Loucy (cell line): ENCODE measurements around the gene FGF19.

ENCODE experiments used
- H2AFZ ChIP-seq: fragments of 200-600 bp; sonication (generic); 2 replicates; pipeline ENCODE4 v1.6.0; 2016; ENCODE audit warnings: antibody characterized with exemption, mild to moderate bottlenecking, low read length, moderate library complexity
- H3F3A ChIP-seq: fragments of 200-600 bp; 2 replicates; pipeline ENCODE4 v1.6.0; 2016; ENCODE audit warnings: antibody characterized with exemption, low read depth, mild to moderate bottlenecking
- H3K27me3 ChIP-seq: fragments of 200-600 bp; sonication (generic); 2 replicates; pipeline ENCODE4 v1.6.1; 2014; ENCODE audit warnings: low read length, mild to moderate bottlenecking; ENCODE audit not compliant: insufficient read depth, poor library complexity, severe bottlenecking
- H3K36me3 ChIP-seq: fragments of 200-600 bp; sonication (generic); 2 replicates; pipeline ENCODE4 v1.6.1; 2016; ENCODE audit warnings: low read length; ENCODE audit not compliant: insufficient read depth
- H3K4me1 ChIP-seq: fragments of 200-600 bp; sonication (generic); 2 replicates; pipeline ENCODE4 v1.5.1; 2014; ENCODE audit warnings: low read length, mild to moderate bottlenecking; ENCODE audit not compliant: insufficient read depth, poor library complexity, severe bottlenecking
- H3K4me2 ChIP-seq: fragments of 200-600 bp; sonication (generic); 2 replicates; pipeline ENCODE4 v1.6.0; 2014; ENCODE audit warnings: antibody characterized with exemption, low read length, low read depth, mild to moderate bottlenecking; ENCODE audit not compliant: poor library complexity, severe bottlenecking
- H3K4me3 ChIP-seq: fragments of 200-600 bp; sonication (generic); 2 replicates; pipeline ENCODE4 v1.5.1; 2014; ENCODE audit warnings: low read length, mild to moderate bottlenecking, mixed read lengths; ENCODE audit not compliant: poor library complexity, severe bottlenecking
- H3K79me2 ChIP-seq: fragments of 200-600 bp; sonication (generic); 2 replicates; pipeline ENCODE4 v1.6.1; 2014; ENCODE audit warnings: low read length; ENCODE audit not compliant: insufficient read depth
- H3K9ac ChIP-seq: fragments of 200-600 bp; sonication (generic); 2 replicates; pipeline ENCODE4 v1.6.0; 2014; ENCODE audit warnings: mild to moderate bottlenecking, low read depth, low read length, moderate library complexity; ENCODE audit not compliant: poor library complexity, severe bottlenecking
- H3K9me2 ChIP-seq: fragments of 200-600 bp; sonication (generic); replicated peaks from 2 replicates; pipeline ENCODE4 v1.6.1; 2016; ENCODE audit warnings: low read depth, low read length, mixed read lengths
- H3K9me3 ChIP-seq: fragments of 200-600 bp; sonication (generic); 2 replicates; pipeline ENCODE4 v1.6.1; 2014; ENCODE audit warnings: mild to moderate bottlenecking, antibody characterized with exemption, low read length, low read depth; ENCODE audit not compliant: insufficient read depth
- H4K20me1 ChIP-seq: fragments of 200-600 bp; sonication (generic); 2 replicates; pipeline ENCODE4 v1.6.0; 2014; ENCODE audit warnings: antibody characterized with exemption, low read length, mild to moderate bottlenecking; ENCODE audit not compliant: insufficient read depth, poor library complexity, severe bottlenecking
- EZH2phosphoT487 ChIP-seq: fragments of 200-600 bp; IDR thresholded peaks from 2 replicates; pipeline ENCODE4 v1.6.1; 2018; ENCODE audit warnings: antibody characterized with exemption, mild to moderate bottlenecking, moderate library complexity, borderline replicate concordance
- TF ChIP-seq, protein P1 (sequence below): fragments of 200-600 bp; sonication (generic); conservative IDR thresholded peaks from 2 replicates; pipeline ENCODE4 v1.5.1; 2014; ENCODE audit warnings: mild to moderate bottlenecking, antibody characterized with exemption, low read length

FGF19 gene

DNA sequence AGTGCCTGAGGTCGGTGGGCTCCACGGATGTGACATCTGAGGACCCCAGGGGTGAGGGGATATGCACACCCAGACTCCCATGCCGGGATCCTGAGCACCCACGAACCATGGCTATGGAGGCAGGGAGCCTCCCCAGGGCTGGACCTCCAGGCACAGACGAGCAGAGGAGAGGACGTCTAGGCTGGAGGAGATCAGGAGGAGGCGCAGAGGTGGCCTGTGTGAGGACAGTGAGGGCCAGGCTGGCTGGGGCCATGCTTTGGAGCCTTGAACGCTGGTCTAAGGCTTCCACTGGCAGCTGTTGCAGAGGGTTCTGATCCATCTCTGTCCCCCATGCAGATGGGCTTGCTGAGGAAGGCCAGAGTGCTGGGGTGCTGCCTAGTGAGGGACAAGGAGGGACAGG is 42.3 kb upstream of the FGF19 start:
- Histone ChIP-seq H3K4me3 (no peak overlapping the region), H3F3A (no peaks in the 10 kb centered on the region), H3K4me2 (no peak overlapping the region), H3K9me3 (no peaks in the 10 kb centered on the region), H3K79me2 (no peaks in the 10 kb centered on the region), H3K9ac (no peak overlapping the region), H3K36me3 (no peaks in the 10 kb centered on the region), H3K27me3 (no peaks in the 10 kb centered on the region), H3K9me2 (no peaks in the 10 kb centered on the region), H4K20me1 (no peaks in the 10 kb centered on the region), H2AFZ (no peak overlapping the region), H3K4me1 (no peaks in the 10 kb centered on the region)
- TF ChIP-seq, protein P1, sequence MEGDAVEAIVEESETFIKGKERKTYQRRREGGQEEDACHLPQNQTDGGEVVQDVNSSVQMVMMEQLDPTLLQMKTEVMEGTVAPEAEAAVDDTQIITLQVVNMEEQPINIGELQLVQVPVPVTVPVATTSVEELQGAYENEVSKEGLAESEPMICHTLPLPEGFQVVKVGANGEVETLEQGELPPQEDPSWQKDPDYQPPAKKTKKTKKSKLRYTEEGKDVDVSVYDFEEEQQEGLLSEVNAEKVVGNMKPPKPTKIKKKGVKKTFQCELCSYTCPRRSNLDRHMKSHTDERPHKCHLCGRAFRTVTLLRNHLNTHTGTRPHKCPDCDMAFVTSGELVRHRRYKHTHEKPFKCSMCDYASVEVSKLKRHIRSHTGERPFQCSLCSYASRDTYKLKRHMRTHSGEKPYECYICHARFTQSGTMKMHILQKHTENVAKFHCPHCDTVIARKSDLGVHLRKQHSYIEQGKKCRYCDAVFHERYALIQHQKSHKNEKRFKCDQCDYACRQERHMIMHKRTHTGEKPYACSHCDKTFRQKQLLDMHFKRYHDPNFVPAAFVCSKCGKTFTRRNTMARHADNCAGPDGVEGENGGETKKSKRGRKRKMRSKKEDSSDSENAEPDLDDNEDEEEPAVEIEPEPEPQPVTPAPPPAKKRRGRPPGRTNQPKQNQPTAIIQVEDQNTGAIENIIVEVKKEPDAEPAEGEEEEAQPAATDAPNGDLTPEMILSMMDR: no peak
- no peak for TF ChIP-seq EZH2phosphoT487

DNA sequence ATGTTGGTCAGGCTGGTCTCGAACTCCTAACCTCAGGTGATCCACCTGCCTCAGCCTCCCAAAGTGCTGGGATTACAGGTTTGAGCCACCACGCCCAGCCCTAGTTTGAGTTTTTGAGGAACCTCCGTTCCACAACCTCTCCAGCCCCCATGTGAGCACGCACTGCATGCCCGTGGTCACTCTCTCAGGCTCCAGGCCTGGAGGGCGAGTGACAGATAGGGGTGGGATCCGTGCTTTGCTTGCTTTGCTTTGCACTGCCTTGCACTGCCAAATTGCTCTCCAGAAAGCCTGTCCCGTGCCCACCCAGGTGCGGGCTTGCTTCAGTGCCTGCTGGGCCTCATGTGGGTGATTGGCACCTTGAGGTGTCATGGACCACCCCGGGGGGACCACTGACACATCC is 41.4 kb upstream of the FGF19 start:
- H3K27me3 ChIP-seq: no peaks in the 10 kb centered on the region
- H3K4me3 ChIP-seq: no peak overlapping the region
- no peaks in the 10 kb centered on the region for H3K36me3 ChIP-seq
- no peak overlapping the region for H3K9ac ChIP-seq
- H3K9me3 ChIP-seq: no peaks in the 10 kb centered on the region
- no peak overlapping the region for H2AFZ ChIP-seq
- TF ChIP-seq, protein P1: no peak
- no peak for TF ChIP-seq EZH2phosphoT487
- H4K20me1 ChIP-seq: no peaks in the 10 kb centered on the region
- H3K79me2 ChIP-seq: no peaks in the 10 kb centered on the region
- no peaks in the 10 kb centered on the region for H3F3A ChIP-seq
- no peaks in the 10 kb centered on the region for H3K4me1 ChIP-seq
- H3K4me2 ChIP-seq: no peak overlapping the region
- no peaks in the 10 kb centered on the region for H3K9me2 ChIP-seq

DNA sequence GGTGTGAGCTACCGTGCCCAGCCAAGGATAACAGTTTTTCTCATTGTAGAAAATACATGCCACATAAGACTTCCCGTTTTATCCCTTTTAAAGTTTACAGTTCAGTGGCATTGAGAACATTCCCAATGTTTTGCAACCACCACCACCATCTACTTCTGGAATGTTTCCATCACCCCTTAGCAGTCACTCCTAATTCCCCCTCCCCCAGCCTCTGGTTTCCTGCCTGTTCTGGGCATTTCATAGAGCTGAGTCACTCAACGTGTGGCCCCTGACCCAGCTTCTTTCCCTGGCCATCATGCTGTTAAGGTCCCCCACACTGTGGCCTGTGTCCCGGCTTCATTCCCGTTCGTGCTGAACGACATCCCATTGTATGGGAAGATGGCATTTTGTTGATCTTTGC is 40.6 kb upstream of the FGF19 start:
- no peaks in the 10 kb centered on the region for H3K9me2 ChIP-seq
- H3K79me2 ChIP-seq: no peaks in the 10 kb centered on the region
- TF ChIP-seq EZH2phosphoT487: no peak
- TF ChIP-seq, protein P1: no peak
- H2AFZ ChIP-seq: no peak overlapping the region
- H3F3A ChIP-seq: no peaks in the 10 kb centered on the region
- H4K20me1 ChIP-seq: no peaks in the 10 kb centered on the region
- no peaks in the 10 kb centered on the region for H3K4me1 ChIP-seq
- H3K4me3 ChIP-seq: no peak overlapping the region
- H3K4me2 ChIP-seq: no peak overlapping the region
- no peaks in the 10 kb centered on the region for H3K9me3 ChIP-seq
- no peaks in the 10 kb centered on the region for H3K36me3 ChIP-seq
- H3K9ac ChIP-seq: no peak overlapping the region
- H3K27me3 ChIP-seq: no peaks in the 10 kb centered on the region
